ENCODE results near the gene CARS1. TPM values are rescaled to one million over a fixed set of nuclear protein-coding genes. Genes with fewer than 3 reads are reported as not detected.

Gene CARS1
- total and polyA plus RNA-seq, 9 of the 15 experiments (the other 6 are each of a cell fraction or from before 2014, with no cell fraction given), result 14.4 to 106 (median 73.6) TPM

DNA sequence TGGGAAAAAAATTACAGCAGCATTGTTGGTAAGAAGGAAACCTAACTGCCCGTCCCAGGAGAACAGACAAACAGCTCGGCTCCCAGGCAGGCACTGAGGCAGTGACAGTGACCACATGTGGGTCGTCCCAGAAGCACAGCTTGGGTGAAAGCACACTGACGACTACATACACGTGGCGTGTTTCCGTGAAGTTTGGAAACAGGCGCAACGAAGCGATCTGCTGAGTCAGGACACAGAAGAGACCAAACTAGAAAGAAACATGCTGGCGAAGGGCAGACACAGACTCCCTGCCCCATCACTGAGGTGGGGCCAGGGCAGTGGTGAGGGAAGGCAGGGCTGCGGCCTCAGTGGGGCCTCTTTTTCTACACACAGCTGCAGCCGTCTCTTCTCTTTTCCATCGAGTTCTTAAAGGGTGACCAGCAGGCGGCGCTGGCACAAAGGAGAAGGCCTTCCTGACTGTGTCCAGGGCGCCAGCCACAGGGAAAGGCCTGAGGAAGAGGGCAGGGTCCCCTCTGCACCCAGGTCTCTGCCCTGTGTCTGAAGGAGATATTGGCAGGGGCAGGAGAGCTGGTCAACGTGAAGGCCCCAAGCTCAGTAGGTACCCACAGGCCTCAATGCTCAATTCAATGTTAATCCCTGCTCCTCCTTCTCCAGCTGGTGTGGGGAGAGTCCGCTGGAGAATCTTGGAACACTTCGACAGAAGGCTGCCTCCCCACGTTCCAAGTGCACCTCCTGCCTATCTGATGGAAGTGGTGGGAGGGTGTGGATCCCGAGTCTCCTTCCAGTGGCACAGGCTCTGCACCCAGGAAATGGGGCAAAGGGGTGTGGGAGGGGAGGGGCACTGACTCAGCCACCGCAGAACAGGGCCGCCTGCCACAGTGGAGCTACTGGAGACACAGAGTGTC lies 19.9 kb downstream of the CARS1 start:
- DNase-seq (ENCODE audit: extremely low read depth in 1 of 4, low spot score in 3 of 4), result peak; percentile 58 to 81 (median 62)
- peak; percentile 95 for ATAC-seq
- H3K9me3 ChIP-seq (replicated peaks; ENCODE audit: control insufficient read depth, insufficient read depth, low read depth, low read length), result no peaks in the 10 kb centered on the region
- POLR2A ChIA-PET, result interaction anchor here (0.6 to 2.8 kb wide), 8 partner anchors 8 to 54 kb away, joined by 3 to 12 read pairs (median 4); partner anchors contain the start of gene CARS1
- no peaks in the 10 kb centered on the region; a peak in 1 of 5 replicates for H3K4me1 ChIP-seq (replicated peaks in 1 of 2; ENCODE audit: control insufficient read depth in 2 of 2, insufficient read depth in 2 of 2, low read length in 2 of 2)
- H3K9me1 ChIP-seq (ENCODE audit: control insufficient read depth, insufficient read depth, low read length), result no peaks in the 10 kb centered on the region
- H3K79me2 ChIP-seq (ENCODE audit: control insufficient read depth, insufficient read depth, low read length), result no peaks in the 10 kb centered on the region
- 54% methylated on average over 22 of the region's 24 CpGs for WGBS (ENCODE audit: insufficient coverage, low coverage, missing lambda C conversion rate)
- BruUV-seq (replicated peaks), result no TSS peak
- H3K36me3 ChIP-seq (ENCODE audit: control insufficient read depth, insufficient read depth, low read length), result peaks cover 83% of the 10 kb centered on the region
- no peak overlapping the region for H3K4me3 ChIP-seq
- no peak overlapping the region for H3K9ac ChIP-seq (ENCODE audit: insufficient read depth in 1 of 2, low read depth in 2 of 2, low read length in 2 of 2)
- in situ Hi-C loops (cut with MboI) (no loop called here), intact Hi-C loops (cut with micrococcal nuclease) (loop anchor here (1.0 to 5.0 kb wide), 2 partner anchors 54 to 175 kb away; no protein-coding TSS in a partner anchor)
- no peaks in the 10 kb centered on the region for H3K27me3 ChIP-seq (ENCODE audit: control insufficient read depth in 2 of 2, insufficient read depth in 2 of 2, low read length in 2 of 2)
- CTCF ChIA-PET (ENCODE audit: low intra/inter-chr PET ratio), result interaction anchor here (0.8 to 4.2 kb wide), 3 partner anchors 53 to 372 kb away, joined by 3 to 68 read pairs (median 11); no protein-coding TSS in a partner anchor
- H3K27ac ChIP-seq (ENCODE audit: extremely low read depth, low read depth, low read length), result no peak overlapping the region
- no peak overlapping the region for H3K4me2 ChIP-seq (ENCODE audit: insufficient read depth, low read length)
- peak; percentile 69 for FAIRE-seq
- H4K20me1 ChIP-seq (replicated peaks; ENCODE audit: control insufficient read depth, insufficient read depth, low read length), result peaks cover 21% of the 10 kb centered on the region; the same call in 1 of the 2 replicates
- no peak overlapping the region for H2AFZ ChIP-seq (ENCODE audit: low read depth, low read length)
- TF ChIP-seq, protein P1, sequence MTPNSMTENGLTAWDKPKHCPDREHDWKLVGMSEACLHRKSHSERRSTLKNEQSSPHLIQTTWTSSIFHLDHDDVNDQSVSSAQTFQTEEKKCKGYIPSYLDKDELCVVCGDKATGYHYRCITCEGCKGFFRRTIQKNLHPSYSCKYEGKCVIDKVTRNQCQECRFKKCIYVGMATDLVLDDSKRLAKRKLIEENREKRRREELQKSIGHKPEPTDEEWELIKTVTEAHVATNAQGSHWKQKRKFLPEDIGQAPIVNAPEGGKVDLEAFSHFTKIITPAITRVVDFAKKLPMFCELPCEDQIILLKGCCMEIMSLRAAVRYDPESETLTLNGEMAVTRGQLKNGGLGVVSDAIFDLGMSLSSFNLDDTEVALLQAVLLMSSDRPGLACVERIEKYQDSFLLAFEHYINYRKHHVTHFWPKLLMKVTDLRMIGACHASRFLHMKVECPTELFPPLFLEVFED (CRISPR knock-in tag; conservative IDR thresholded peaks at IDR 0.05), result no peak
- TF ChIP-seq POLR2G (IDR thresholded peaks at IDR 0.05; ENCODE audit: low read depth, low read length), result peak; percentile 40; the same call in 1 of the 2 replicates
- TF ChIP-seq MTF1 (CRISPR knock-in tag; IDR thresholded peaks at IDR 0.05; ENCODE audit: borderline replicate concordance), result no peak
- TF ChIP-seq, protein P2, sequence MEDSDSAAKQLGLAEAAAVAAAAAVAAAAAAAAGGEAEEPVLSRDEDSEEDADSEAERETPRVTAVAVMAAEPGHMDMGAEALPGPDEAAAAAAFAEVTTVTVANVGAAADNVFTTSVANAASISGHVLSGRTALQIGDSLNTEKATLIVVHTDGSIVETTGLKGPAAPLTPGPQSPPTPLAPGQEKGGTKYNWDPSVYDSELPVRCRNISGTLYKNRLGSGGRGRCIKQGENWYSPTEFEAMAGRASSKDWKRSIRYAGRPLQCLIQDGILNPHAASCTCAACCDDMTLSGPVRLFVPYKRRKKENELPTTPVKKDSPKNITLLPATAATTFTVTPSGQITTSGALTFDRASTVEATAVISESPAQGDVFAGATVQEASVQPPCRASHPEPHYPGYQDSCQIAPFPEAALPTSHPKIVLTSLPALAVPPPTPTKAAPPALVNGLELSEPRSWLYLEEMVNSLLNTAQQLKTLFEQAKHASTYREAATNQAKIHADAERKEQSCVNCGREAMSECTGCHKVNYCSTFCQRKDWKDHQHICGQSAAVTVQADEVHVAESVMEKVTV (CRISPR knock-in tag; IDR thresholded peaks at IDR 0.05), result peak; percentile 49; the same call in 1 of the 2 replicates
- no peak for TF ChIP-seq BRD9 (IDR thresholded peaks at IDR 0.05; ENCODE audit: low read depth, partially characterized antibody)
- TF ChIP-seq, protein P3, sequence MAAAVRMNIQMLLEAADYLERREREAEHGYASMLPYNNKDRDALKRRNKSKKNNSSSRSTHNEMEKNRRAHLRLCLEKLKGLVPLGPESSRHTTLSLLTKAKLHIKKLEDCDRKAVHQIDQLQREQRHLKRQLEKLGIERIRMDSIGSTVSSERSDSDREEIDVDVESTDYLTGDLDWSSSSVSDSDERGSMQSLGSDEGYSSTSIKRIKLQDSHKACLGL (CRISPR knock-in tag; IDR thresholded peaks at IDR 0.05; ENCODE audit: borderline replicate concordance, poor library complexity, severe bottlenecking), result no peak
- TF ChIP-seq BCL6 (CRISPR knock-in tag; IDR thresholded peaks at IDR 0.05), result no peak
- TF ChIP-seq THAP12 (CRISPR knock-in tag; IDR thresholded peaks at IDR 0.05), result no peak
- TF ChIP-seq HNRNPLL (IDR thresholded peaks at IDR 0.05; ENCODE audit: low read depth, low read length, poor library complexity, severe bottlenecking), result no peak
- peak; percentile 83 to 88 (median 88) for TF ChIP-seq CTCF (IDR thresholded peaks at IDR 0.05 in 2 of 3, conservative IDR thresholded peaks at IDR 0.05 in 1 of 3; ENCODE audit: insufficient read depth in 2 of 3, low read depth in 1 of 3, low read length in 3 of 3)
